ENCODE data around the gene SLC12A9.
A peak's percentile ranks its signal among the peaks of the same experiment; 100 is the strongest.
"Not testable (repeated sequence)": the region's sequence is repeated elsewhere in the genome, so short reads cannot be mapped to it uniquely, and the experiment has no call there.

SLC12A9 gene

DNA sequence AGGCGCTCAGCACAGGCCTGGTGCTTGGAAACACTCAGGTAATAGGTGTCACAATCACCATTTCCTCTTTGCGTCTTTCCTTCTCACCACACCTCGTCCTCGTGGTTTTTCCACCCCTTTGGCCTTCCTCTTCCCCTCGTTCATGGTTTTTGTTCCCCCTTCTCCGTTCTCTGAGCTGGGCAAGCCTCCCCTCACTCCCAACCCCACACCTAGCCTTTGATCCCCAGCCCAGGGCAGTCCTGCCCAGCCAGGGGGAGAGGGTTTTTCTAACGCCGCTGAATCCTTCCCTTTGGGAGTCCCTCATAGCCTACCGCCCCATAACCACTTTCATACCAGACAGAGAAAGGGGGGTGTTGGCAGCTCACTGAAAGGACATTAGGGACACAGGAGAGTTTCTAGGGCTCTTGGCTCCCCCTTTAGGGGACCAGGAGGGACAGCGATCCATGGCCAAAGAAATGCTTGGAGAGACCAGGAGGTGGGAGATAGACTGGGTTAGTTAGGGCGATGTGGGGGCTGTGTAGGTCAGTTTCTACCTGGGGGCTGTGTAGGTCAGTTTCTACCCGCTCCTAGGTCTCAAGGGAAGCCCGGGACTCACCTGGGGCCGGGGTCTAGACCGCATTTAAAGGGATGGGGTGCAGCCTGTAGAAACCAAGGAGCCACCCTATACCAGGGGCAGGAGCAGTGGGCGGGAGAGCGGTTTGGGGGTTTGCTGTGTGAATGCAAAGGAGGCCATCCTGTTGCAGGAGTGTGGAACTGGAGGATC is 26.6 kb upstream of the SLC12A9 start:
- DNase-seq: no peak

DNA sequence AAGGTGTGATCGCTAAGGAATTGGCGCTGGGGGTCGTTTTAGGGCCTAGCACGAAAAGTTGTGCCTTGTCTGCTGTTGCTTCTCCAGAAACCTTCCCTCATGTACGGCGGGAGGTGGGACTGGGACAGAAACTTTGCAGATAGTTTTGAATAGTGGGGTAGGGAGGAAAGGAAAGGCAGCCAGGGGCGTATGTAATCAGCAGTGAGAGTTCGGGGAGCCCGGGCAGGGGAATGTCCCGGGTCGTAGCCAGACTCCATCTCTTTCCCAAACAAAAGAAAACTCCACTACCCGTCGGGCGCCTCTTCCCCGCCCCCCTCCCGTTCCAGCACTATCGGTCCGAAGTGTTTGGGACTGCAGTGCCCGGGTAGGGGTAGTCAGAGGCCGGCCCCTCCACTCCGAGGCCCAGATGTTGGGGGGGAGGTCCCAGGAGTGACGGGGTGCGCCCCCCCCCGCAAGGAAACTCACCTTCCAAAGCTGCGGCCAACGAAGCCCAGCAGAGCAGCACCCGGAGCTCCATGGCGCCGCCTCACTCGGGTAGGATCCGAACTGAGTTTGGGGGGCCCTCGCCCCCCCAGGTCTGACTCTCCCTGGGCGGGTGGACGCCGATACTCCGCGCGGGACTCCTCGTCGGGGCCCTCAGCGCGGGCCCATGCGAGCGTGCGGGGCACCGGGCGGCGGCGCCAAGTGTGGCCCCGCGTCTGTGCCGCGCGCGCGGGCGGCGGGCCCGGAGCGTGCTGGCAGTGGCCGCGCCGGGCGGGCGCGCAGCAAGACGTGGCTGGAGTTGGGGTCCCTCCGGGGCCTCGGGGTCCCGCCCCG is 25.8 kb upstream of the SLC12A9 start:
- no peak for DNase-seq

DNA sequence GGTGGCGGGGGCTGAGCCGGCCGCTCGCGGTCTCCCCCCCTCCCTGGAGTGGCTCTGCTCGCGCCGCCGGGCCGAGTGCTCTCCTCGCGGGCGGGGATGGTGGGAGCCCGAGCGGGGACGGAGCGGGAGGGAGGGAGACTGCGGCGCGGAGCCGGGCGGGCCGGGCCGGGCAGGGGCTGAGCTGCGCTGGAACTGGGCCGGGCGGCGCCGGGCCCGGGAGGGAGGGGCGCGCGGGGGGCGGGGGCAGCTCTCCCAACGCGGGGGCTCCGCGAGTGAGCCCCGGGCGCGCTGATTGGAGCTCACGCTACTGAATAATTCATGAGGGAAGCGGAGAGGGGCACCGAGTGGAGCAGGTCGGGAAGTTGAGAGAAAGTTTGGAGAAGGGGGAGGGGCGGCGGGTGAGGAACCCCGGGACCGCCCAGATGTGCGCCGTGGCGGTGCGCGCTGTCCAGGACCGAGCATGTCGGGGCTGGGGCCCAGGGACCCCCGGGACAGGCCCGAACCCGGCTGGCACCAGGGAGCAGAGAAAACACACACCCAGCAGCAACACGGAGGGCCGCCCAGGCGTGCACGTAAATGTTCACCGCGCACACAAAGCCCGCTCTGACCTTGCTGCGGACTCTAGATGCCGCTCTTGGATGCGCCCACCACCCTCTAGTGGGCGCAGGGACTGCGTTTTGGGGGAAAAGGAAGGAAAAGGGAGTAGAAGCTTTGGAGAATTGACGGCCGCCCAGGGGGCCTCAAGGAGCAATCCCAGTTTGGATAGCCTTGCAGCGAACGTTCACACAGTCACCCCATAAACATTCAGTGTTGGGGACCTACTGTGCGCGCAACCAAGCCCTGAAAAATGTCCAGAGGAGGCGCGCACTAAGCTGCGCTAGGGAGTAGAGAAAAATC is 24.9 kb upstream of the SLC12A9 start, which contains the start of gene EPHB4:
Gene EPHB4, minus strand, starts transcription at position 194 of the 897 bp plus-strand sequence. CDS start 493 bp downstream, outside the sequence.
- no peak for DNase-seq

DNA sequence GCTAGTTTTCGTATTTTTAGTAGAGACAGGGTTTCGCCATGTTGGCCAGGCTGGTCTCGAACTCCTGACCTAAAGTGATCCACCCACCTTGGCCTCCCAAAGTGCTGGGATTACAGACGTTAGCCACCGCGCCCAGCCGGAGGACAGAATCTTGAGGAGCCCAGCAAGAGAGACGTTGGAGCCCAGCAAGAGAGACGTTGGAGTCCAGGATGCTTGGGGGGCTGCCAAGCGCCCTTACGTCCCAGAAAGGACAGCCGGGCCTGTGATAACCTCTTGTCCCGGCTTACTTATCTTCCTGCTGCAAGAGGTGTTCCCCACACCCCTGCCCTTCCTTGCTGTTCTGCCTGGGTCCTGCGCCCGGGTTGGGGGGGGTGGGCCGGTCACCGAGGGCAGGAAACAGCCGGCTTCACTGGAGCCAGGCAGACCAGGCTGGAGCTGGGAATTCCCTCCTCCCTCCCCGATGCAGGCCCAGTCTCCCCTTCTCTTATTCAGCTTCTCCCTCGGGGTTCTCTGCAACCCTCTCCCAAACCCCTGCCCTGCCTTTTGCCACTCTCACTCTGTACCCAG is 23.3 kb upstream of the SLC12A9 start:
- no peak for DNase-seq

DNA sequence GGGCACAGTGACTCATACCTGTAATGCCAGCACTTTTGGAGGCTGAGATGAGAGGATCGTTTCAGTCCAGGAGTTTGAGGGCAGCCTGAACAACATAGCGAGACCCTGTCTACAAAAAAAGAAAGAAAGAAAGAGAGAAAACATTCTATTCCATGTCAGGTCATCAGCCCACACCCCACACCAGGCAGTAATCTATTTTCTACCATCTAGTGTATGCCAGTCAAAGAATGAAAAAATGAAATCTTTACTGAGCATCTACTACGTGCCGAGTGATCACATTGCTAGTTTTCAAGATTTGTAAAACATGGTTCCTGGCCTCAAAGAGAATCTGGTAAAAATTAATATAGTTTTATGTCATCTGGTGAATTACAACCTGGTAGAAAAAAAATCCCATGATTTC is 22.1 kb upstream of the SLC12A9 start:
- DNase-seq: no peak

DNA sequence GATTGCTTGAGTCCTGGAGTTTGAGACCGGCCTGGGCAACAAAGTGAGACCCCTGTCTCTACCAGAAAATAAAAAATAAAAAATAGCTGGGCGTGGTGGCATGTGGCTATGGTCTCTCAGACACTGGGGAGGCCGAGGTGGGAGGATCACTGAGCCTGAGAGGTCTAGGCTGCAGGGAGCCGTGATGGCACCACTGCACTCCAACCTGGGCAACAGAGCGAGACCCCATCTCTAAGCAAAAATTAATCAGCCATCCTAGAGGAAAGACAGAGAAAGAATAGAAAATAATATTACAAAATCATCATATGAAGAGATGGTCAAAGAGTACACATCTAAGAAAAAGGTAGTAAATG is 20.3 kb upstream of the SLC12A9 start:
- no peak for DNase-seq

DNA sequence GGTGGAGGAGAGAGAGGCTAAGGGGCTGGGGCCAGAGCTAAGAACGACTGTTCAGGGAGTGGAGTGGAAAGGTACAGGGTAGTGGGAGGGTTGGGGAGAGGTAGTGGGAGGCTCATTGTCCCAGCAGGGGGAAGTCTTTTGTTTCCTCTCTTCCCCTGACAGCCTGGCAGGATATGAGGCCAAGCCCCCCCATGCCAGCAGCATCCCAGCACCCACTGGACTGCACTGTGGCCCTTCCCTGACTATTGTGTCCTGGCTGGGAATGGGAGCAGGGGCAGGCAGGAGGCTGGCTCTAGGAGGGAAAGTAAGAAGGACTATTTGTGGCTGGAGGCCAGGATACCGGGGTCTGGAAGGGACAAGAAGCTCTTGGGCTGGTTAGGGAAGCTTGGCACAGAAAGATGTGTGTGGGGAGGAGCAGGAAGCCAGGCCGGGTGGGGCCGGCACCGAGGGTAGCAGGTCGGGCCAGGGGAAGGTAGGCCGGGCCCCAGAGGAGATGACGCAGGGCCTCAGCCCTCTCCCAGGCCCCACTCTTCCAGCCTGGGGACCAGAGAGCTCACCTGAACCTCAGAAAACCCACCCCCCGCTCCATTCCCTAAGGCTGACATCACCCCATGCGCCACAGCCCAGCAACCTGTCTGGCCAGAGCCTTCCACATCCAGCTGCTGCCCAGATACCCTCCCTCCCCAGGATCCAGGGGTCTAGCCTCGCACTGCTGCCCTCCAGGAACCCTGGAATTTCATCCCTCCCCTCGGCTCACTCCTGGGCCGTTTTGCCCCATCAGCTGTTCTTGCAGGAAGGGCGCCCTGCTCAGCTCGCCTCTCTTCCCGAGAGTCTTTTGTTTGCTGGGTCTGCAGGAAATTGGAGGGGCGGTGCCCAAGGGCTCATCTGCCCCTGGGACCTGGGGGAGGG is 16.4 kb upstream of the SLC12A9 start:
- DNase-seq: no peak

DNA sequence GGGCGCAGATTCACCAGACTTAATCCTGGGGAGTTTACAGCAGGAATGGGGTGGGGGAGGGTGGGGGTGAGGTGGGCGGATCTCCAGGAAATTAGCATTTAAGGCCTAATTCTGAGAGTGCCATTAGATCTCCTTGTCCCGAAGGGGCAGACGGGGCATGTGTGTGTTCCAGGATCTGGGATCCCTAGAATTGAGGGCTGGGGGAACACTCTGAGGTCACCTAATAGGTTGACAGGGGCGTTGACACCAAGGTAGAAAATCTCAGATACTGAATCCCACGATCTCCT is 15.8 kb upstream of the SLC12A9 start:
- no peak for DNase-seq

DNA sequence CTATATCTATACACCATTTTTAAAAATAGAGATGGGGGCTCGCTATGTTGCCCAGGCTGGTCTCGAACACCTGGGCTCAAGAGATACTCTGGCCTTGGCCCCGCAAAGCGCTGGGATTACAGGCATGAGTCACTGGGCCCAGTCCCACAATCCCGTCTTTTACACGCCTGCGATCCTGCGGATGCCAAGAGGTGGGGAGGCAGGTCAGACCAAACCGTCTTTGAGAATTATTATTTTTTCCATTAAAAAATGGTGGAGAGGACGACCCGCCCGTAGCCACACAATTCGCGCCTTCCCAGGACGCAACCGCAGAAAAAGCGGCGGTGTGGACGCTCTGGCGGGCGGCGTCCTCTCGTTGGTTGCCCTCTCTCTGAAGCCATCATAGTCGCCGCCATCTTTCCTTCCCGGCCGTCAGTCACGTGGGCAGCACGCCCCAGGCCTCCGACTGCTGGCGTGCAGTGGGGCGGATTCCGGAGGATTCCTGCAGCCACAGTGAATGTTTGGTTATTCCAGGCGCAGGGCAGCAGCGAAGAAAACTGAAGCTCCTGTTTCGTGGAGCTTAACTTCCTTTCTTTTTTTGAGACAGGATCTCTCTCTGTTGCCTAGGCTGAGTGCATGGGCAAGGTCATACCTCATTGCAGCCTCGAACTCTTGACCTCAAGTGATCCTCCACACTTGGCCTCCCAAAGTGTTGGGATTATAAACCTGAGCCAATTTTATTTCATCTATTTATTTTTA is 15.2 kb upstream of the SLC12A9 start:
- peak; percentile 69 for DNase-seq

DNA sequence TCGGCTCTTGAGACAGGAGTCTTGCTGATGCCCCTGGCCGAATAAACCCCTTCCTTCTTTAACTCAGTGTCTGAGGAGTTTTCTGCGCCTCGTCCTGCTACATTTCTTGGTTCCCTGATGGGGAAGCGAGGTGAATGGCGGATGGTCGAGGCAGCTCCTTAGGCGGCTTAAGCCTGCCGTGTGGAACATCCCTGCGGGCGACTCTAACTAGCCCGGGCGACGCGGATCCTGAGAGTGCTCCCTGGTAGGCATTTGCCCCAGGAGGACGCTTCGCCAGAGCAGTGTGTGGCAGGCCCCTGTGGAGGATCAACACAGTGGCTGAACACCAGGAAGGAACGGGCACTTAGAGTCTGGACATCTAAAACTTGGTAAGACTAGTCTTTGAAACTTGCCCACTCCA is 13.2 kb upstream of the SLC12A9 start:
- no peak for DNase-seq

DNA sequence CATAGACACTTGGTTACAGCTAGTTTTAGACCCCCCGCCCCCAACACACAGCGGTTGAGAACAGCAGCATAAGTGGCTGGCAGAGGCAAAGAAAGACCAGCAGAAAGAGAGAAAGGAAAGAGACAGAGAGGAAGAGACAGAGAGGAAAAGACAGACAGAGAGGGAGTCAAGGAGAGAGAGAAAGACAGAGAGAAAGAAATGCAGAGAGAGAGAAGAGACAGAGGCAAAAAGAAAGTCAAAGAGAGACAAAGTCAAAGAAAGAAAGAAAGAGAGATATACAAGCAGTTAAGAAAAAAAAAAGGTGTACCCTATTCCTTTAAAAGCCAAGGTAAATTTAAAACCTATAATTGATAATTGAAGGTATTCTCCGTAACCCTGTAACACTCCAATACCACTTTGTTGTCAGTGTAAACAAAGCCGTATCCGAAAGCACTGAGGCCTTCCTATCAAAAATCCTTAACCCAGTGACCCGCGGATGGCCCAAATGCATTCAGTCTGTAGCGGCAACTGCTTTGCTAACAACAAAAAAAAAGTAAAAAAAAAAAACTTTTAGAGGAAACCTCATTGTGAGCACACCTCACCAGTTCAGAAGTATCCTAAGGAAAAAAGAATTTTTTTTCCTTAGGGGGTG is 11.9 kb upstream of the SLC12A9 start:
- no peak for DNase-seq

DNA sequence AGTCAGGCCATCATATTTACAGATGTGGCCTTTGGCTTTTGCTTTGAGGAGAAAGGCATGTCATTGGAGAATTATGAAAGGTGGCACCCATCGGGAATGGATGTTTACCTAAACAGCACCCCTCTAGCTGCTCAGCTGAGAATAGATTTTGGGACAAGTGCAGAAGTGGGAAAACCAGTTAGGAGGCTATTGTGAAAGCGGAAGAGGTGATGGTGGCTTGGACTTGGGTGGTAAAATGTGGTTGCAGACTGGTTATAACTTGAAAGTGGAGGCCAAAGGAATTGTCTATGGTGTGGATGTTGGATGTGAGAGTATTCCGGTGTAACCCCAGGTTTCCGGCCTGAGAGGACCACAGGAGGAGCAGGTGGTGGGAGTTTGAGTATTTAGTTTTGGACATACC is 5.2 kb upstream of the SLC12A9 start:
- no peak for DNase-seq

DNA sequence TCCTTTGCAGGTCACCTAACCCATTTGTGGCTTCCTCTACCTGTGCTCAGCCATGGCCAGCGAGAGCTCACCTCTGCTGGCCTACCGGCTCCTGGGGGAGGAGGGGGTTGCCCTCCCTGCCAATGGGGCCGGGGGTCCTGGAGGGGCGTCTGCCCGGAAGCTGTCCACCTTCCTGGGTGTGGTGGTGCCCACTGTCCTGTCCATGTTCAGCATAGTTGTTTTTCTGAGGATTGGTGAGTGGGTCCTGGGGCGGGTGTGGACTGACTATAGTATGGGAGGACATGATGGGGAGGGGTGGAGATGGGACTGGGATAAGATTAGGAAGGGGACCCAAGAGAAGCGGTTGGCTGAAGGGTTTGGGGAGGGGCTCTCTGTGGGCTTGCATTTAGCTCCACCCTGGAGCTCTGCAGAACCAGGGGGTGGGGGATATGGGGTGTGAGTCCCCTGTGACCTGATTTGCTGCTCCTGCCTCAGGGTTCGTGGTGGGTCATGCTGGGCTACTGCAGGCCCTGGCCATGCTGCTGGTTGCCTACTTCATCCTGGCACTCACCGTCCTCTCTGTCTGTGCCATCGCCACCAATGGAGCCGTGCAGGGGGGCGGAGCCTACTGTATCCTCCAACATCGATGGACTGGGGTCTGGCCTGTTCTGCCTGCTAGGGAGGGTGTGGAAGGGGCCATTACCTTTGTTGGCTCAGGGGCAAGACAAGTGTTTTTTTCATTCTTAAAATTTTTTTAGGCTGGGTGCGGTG is 1.8 kb downstream of the SLC12A9 start:
- no peak for DNase-seq

DNA sequence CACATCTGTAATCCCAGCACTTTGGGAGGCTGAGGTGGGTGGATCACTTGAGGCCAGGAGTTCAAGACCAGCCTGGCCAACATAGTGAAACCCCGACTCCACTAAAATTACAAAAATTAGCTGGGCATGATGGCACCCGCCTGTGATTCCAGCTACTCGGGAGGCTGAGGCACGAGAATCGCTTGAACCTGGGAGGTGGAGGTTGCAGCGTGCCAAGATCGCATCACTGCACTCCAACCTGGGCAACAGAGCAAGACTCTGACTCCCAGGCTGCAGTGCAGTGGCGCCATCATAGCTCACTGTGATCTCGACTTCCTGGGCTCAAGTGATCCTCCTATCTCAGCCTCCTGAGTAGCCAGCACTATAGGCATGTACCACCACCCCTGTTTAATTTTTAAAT is 2.4 kb downstream of the SLC12A9 start:
- not testable (repeated sequence) for DNase-seq

DNA sequence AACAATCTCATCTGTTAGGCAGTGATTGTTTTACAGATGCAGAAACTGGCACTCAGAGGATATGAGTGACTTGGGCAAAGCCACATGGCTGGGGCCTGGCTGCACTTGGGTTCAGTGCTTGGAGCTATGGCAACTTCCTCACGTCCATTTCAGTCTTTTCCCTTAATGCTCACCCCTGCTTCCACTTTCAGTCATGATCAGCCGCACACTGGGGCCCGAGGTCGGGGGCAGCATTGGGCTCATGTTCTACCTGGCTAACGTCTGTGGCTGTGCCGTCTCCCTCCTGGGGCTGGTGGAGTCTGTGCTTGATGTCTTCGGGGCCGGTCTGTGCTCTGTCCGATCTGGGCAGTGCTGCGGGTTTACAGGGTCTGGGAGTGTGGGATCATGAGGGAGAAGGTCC is 3.0 kb downstream of the SLC12A9 start:
- DNase-seq: no peak

DNA sequence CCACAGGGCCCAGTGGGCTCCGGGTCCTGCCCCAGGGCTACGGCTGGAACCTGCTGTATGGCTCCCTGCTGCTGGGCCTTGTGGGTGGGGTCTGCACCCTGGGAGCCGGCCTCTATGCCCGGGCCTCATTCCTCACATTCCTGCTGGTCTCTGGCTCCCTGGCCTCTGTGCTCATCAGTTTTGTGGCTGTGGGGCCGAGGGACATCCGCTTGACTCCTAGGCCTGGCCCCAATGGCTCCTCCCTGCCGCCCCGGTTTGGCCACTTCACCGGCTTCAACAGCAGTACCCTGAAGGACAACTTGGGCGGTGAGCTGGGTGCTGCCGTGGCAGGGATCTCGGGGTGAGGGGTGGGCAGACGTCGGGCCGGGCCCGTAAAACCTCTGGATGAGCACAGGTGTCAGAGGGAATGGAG is 4.4 kb downstream of the SLC12A9 start:
- DNase-seq: no peak

DNA sequence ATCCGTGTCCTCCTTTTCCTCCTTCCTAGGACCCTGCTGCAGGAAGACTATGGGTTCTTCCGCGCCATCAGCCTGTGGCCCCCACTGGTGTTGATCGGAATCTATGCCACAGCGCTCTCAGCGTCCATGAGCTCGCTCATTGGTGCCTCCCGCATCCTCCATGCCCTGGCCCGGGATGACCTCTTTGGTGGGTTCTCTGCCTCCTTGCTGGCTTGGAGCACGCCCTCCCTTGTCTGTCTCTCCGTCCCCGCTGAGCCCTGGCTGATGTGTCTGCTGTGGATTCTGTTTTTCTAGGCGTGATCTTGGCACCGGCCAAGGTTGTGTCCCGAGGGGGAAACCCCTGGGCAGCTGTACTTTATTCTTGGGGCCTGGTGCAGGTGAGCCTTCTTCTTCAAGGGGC is 7.3 kb downstream of the SLC12A9 start:
- DNase-seq: no peak

DNA sequence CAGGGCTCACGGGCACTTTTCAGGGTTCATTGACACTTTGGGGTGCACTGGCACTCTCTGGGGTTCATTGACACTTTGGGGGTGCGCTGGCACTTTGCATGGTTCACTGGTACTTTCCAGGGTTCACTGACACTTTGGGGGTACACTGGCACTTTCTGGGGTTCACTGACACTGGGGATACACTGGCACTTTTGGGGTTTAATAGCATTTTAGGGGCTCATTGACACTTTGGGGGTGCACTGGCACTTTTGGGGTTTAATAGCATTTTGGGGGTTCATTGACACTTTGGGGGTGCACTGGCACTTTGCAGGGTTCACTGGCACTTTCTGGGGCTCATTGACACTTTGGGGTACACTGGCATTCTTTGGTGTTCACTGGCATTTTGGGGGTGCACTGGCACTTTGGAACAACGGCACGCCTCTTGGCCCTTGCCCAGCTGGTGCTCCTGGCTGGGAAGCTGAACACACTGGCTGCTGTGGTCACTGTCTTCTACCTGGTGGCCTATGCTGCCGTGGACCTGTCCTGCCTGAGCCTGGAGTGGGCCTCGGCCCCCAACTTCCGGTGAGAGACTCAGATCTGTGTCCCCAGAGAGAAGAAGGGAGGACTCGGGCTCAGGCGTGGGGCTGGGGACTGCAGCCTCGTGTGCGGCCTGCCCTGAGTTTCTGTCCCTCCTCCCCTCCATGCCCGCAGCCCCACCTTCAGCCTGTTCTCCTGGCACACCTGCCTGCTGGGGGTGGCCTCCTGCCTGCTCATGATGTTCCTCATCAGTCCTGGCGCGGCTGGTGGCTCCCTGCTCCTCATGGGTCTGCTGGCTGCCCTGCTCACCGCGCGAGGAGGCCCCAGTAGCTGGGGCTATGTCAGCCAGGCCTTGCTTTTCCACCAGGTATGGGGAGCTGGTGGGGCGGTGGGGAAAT is 8.4 kb downstream of the SLC12A9 start:
- no peak for DNase-seq

DNA sequence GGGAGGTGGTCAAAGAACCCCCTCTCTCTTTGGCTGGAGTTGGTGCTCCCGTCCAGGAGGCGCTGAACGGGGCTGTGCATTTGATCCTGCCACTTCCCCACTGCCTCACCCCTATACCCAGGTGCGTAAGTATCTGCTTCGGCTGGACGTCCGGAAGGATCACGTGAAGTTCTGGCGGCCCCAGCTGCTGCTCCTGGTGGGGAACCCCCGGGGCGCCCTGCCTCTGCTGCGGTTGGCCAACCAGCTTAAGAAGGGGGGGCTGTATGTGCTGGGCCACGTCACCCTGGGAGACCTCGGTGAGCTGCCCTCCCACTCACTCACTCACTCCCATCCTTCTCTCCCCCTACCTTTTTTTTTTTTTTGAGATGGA is 9.1 kb downstream of the SLC12A9 start:
- DNase-seq: no peak
